GM12891 (cell line): ENCODE data around the gene INPP1.
"Not testable (repeated sequence)": the region's sequence is repeated elsewhere in the genome, so short reads cannot be mapped to it uniquely, and the experiment has no call there.

Experiments used
- DNase-seq: peaks from one replicate; pipeline ENCODE4 v3.0.0; 2011; ENCODE audit warnings: low spot score; ENCODE audit not compliant: insufficient read length
- FAIRE-seq: peaks from 2 replicates; lab custom pipeline; 2011; peaks lifted over from hg19 to GRCh38; lab: Jason Lieb, UNC
- PAX5 ChIP-seq: IDR thresholded peaks from 2 replicates; pipeline ENCODE4 v1.6.1; 2011; ENCODE audit warnings: low read length, moderate library complexity, mild to moderate bottlenecking; ENCODE audit not compliant: insufficient read depth, severe bottlenecking
- POLR2A ChIP-seq: IDR thresholded peaks from 2 replicates; pipeline ENCODE4 v1.6.1; 2011; ENCODE audit warnings: low read depth, low read length, control low read depth
- POLR2AphosphoS5 ChIP-seq: IDR thresholded peaks from 2 replicates; pipeline ENCODE4 v1.6.1; 2011; ENCODE audit warnings: low read depth, low read length, control low read depth
- POU2F2 ChIP-seq: IDR thresholded peaks from 2 replicates; pipeline ENCODE4 v1.6.1; 2011; ENCODE audit warnings: low read depth, mild to moderate bottlenecking, control low read depth, low read length, moderate library complexity
- SPI1 ChIP-seq: IDR thresholded peaks from 2 replicates; pipeline ENCODE4 v1.6.1; 2011; ENCODE audit warnings: low read depth, low read length, control low read depth
- TAF1 ChIP-seq: IDR thresholded peaks from 2 replicates; pipeline ENCODE4 v1.6.1; 2011; ENCODE audit warnings: low read depth, low read length, control low read depth

The INPP1 gene

DNA sequence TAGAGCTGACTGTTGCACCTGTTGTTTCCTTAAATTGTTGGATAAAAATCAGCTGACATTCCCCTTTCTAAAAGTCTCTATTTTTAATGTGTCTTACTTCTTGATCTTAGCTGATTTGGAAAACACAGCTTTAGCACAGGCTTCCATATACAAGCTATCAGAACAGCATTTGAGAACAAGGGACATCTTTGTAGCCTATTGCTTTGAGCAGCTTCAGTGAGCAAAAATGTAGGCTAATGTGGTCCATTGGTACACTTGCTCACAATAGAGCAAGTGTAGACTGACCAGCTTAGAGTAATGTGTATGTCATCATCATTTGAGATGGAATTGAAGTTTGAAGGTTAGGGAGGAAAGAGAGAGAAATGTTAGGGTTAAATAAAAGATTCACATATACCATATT, 7.0 kb downstream of the INPP1 start:
- FAIRE-seq = no peak
- no peak for DNase-seq
- TF ChIP-seq TAF1 (no peak), SPI1 (no peak), POLR2A (no peak), POU2F2 (no peak), PAX5 (no peak), POLR2AphosphoS5 (no peak)

DNA sequence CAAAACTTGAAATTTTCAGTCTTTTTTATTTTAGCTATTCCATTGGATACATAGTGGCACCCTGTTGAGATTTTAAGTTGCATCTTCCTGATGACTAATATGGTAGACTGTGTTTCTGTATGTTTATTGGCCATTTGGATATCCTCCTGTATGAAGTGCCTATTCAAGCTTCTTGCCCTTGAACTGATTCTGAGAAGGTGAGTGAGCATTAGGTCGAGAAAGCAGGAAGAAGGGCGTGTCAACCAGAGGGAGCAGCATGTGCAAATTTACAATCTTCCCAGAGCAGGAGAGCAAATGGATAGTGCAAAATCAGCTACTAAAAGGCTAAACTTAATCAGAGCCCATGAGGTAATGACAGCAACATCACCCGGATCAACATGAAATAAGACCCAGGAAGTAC, 8.6 kb downstream of the INPP1 start:
- FAIRE-seq (no peak), DNase-seq (no peak)
- TF ChIP-seq POLR2AphosphoS5 (no peak), PAX5 (no peak), TAF1 (no peak), SPI1 (no peak), POU2F2 (no peak), POLR2A (no peak)

DNA sequence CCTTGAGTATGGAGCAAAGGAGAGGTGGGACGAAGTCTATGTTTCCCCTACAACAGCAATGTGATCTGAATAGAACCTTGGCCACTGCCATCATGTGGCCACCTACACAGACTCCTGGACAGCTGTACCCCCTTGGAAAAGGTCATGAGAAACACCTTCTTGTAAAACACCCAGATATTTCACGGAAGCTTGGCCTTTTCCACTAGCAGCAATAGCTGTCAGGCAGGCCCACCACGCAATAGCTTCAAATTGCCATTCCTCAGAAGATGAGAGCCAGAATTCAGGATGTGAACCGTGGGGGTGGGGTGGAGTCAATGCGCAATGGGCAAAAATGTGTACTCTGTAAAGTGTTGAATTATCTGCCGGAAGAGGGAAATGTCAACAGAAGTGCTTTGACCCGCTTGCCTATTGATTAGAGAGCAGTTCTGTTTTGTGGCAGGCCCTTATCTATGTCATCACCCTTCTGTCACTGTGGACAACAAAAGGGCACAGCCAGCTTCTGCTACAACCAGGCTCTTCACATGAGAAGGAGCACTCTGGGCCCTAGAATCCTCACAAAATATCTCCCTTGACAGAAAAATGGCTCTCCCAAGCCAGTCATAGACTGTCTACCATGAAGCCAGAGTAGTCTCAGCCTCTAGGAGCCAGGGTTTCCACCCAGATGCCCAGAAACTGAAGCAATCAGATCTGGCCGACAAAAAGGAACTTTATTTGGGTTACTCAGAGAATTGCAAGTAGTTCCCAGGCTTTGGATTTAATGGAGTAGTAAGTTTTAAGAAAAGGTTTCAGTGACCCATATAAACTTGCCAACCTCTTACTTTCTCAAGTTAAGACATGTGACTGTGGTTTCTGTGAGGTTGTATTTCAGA, 9.5 kb downstream of the INPP1 start:
- no peak for DNase-seq
- no peak for TF ChIP-seq POLR2AphosphoS5
- no peak for TF ChIP-seq TAF1
- no peak for TF ChIP-seq SPI1
- no peak for TF ChIP-seq POU2F2
- no peak for TF ChIP-seq PAX5
- TF ChIP-seq POLR2A = no peak
- no peak for FAIRE-seq

DNA sequence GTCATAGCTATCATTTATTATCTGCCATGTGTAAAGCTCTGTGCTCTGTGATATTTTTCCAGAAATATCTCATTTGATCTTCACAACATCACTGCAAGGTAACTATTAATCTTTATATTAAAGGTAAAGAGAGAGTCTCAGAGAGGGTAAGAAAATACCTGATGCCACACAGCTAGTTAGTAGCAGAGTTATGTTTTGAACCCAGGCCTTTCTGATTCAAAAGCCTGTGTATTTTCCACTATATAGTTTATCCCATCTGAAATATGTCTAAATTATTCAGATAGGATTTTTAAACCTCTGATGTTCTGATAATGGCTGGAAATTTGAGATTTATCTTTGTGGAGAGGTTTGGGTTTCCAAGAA, 10.1 kb downstream of the INPP1 start:
- DNase-seq (no peak), FAIRE-seq (no peak)
- no peak for TF ChIP-seq POLR2A
- no peak for TF ChIP-seq POLR2AphosphoS5

DNA sequence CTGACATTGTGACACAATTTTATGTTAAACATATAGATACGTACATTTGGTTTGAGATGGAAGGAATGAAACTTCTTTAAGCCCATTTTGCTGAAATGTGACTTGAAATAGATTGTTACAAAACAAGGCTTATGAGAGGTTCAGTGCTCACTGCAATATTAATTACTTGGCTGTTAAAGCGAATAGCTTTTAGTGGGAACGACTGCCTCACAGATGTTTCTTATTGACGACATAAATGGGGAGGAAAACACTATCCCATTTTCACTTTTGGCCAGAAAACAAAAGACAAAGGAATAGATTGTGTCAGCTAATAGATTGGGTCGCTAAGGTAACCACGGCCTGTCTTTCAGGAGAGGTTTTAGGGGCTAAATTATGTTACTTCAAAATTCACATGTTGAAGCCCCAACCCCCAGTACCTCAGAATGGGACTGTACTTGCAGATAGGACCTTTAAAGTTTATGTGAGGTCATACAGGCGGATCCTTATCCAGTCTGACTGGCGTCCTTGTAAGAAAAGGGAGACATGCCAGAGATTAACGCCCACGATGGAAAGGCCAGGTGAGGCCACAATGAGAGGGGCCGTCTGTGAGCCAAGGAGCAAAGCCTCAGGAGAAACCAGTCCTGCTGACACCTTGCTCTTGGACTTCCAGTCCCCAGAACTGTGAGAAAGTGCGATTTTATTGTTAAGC, 10.8 kb downstream of the INPP1 start:
- TF ChIP-seq PAX5 = no peak
- DNase-seq = no peak
- FAIRE-seq = no peak

DNA sequence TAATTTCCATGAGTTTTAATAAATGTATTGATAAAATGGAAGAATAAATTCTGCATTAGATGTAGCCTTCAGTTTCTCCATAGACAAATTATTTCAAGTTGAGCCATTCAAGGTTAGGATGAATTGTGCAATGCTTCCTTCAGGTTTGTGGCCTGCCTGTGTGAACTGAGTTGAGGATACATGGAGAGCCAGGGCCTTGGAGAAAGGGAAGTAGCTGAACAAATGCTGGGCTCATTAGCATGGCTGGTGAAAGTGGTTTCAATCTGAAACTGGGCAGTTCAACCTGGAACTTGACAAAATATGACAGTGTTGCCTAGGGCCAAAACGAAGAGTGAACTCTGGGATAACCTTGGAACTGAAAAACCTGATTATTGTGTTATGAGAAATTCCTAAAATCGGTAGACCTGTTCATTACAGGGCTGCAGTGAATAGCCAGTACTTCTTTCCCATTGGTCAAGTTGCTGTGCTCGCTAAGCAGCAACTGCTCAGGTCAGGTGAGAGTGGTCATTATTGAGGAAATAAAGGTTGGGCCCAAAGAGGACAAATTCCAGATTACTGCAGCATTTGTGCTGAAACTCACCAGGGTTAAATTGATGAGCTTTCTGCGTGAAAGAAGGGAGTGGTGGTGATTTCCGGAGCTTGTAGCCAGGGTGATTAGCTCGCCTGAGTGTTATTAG, 12.7 kb downstream of the INPP1 start:
- no peak for DNase-seq
- FAIRE-seq = no peak
- no peak for TF ChIP-seq POLR2A

DNA sequence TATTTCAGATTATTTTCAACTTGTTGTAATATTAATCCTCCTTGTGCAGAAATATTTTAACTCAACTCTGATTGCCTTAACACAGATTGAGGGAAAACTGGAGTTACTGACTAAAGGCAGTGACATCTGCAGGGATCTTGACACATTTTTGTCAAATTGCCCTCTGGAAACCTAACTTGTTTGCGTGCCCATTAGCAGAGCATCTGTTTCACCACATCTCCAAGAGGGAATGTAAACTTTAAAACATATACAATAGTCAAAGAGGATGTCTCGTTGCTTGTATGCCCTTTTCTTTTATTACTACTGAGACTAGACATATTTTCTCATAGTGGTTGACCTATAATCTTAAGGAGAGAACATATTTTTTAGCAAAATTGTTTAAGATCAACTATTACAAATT, 14.2 kb downstream of the INPP1 start:
- DNase-seq (no peak), FAIRE-seq (no peak)
- TF ChIP-seq TAF1 (no peak), POLR2AphosphoS5 (no peak), SPI1 (no peak), POLR2A (no peak), PAX5 (no peak), POU2F2 (no peak)

DNA sequence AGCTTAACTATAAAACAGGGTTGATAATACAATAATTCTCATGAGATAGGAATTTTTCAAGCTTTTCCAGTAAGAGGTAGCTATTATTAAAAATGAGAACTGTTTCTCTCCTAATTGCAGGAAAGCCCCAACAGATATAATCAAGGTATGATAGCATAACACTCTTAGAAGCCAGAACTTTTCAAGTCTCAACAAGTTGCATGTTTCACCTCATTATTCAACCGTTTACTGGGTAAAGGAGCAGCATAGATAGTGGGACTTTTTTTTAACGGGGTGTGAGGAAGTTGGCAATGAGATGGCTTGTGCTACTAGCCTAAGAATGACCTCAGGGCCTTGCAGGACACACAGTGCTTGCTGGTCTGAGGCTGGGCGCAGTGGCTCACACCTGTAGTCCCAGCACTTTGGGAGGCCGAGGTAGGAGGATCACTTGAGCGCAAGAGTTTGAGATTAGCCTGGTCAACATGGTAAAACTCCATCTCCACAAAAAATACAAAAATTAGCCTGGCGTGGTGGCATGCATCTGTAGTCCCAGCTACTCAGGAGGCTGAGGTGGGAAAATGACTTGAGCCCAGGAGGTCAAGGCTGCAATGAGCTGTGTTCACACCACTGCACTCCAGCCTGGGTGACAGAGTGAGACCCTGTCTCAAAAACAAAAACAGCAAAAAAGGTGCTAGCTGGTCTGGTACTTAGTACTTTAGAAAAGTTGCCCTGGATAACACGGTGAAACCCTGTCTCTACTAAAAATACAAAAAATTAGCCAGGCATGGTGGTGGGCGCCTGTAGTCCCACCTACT, 15.5 kb downstream of the INPP1 start:
- TF ChIP-seq SPI1 = peak; percentile 24; the same call in 1 of the 2 replicates
- DNase-seq, FAIRE-seq: not testable (repeated sequence)

DNA sequence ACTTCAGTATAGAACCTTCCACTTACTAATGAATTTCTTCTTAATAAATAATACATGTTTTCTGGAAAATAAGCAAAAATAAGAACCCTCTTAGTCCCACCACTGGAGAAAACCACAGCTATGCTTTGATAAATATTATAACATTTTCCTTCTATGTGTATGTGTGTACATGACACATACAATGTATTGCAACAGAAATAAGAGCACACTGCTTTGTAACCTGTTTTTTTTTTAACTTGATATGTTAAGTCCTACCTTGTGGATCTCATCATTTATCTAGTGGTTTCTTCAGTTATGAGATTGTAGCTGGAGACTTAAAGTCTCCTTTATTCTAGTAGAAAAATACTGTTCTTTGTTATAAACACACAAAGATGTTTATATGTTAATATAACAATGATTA, 17.2 kb downstream of the INPP1 start:
- DNase-seq (no peak), FAIRE-seq (peak; percentile 26)
- no peak for TF ChIP-seq POU2F2
- TF ChIP-seq POLR2A = no peak
- no peak for TF ChIP-seq PAX5
- TF ChIP-seq TAF1 = no peak
- TF ChIP-seq SPI1 = no peak
- no peak for TF ChIP-seq POLR2AphosphoS5
